HCT116 (cell line): ENCODE results near the gene TF. TPM values are rescaled to one million over a fixed set of nuclear protein-coding genes. Genes with fewer than 3 reads are reported as not detected.

Source experiments
- ATAC-seq: fragments of 200-7000 bp; cut with Tn5 transposase; 2 replicates; pipeline ENCODE4 v1.9.1; 2020; ENCODE audit warnings: mild to moderate bottlenecking, moderate library complexity
- BruUV-seq: library from RNA; stranded (reverse); fragments of 400-500 nt; replicated peaks from 2 replicates; lab custom pipeline; 2021; lab: Mats Ljungman, UMichigan
- CTCF ChIA-PET: fragments of 300-600 bp; sonication (Branson Sonifier 250); formaldehyde crosslinking; loops from one replicate; lab custom pipeline; 2021; ENCODE audit warnings: antibody characterized with exemption; lab: Charles Lee
- POLR2A ChIA-PET: fragments of 300-600, 350-600 bp; sonication (Branson Sonifier 250); formaldehyde crosslinking; loops from one replicate; lab custom pipeline; 2021; ENCODE audit warnings: antibody characterized with exemption; lab: Charles Lee
- RAD21 ChIA-PET, 2 experiments: fragments of 300-600 bp; sonication (Branson Sonifier 250); formaldehyde crosslinking; loops; one replicate each; lab custom pipeline; 2023; ENCODE audit warnings: low total read pairs in 2 of 2; ENCODE audit not compliant: uncharacterized antibody in 2 of 2, unreplicated experiment in 2 of 2, low non-redundant PET in 1 of 2; lab: Charles Lee
- DNase-seq: peaks from one replicate; pipeline ENCODE4 v3.0.0-alpha.2; 2010; ENCODE audit warnings: low read depth, low spot score
- H2AFZ ChIP-seq: fragments of 200-600 bp; shearing (Covaris generic), sonication (generic); 2 replicates; pipeline ENCODE4 v1.6.1; 2017; ENCODE audit warnings: low read depth, mixed run types, mixed read lengths, antibody characterized with exemption, low read length; ENCODE audit not compliant: poor library complexity, severe bottlenecking
- H3K27ac ChIP-seq: 2 replicates; pipeline ENCODE4 v1.5.1; 2012; ENCODE audit warnings: low read depth, low read length
- H3K27me3 ChIP-seq: fragments of 200-600 bp; sonication (generic); 2 replicates; pipeline ENCODE4 v1.6.1; 2016; ENCODE audit warnings: mixed run types, low read length, mixed read lengths; ENCODE audit not compliant: insufficient read depth
- H3K36me3 ChIP-seq, 2 experiments: fragments of 200-500 bp in 1 of 2; fragments of 200-600 bp in 1 of 2; sonication (Bioruptor generic) in 1 of 2; sonication (generic) in 1 of 2; 2 replicates each; pipeline versions ENCODE4 v1.5.1 to v1.6.1; 2014 to 2016; ENCODE audit warnings: low read length in 2 of 2, inconsistent platforms in 1 of 2, mixed read lengths in 1 of 2, mixed run types in 1 of 2; ENCODE audit not compliant: insufficient read depth in 2 of 2, control insufficient read depth in 1 of 2
- H3K4me1 ChIP-seq, 2 experiments: fragments of 200-600 bp in 1 of 2; sonication (generic) in 1 of 2; 2 replicates each; pipeline versions ENCODE4 v1.5.1 to v1.6.1; 2012 to 2017; ENCODE audit warnings: low read length in 2 of 2, inconsistent platforms in 1 of 2, mild to moderate bottlenecking in 1 of 2, mixed read lengths in 1 of 2, mixed run types in 1 of 2, moderate library complexity in 1 of 2; ENCODE audit not compliant: insufficient read depth in 2 of 2, control insufficient read depth in 1 of 2
- H3K4me2 ChIP-seq: fragments of 200-600 bp; sonication (generic); 2 replicates; pipeline ENCODE4 v1.6.1; 2017; ENCODE audit warnings: mixed run types, low read length, mixed read lengths
- H3K4me3 ChIP-seq, 2 experiments: fragments of 200-600 bp in 1 of 2; sonication (generic) in 1 of 2; replicated peaks in 1 of 2; 2 replicates each; pipeline ENCODE4 v1.5.1; 2011 to 2016; ENCODE audit warnings: low read length in 2 of 2, control low read depth in 1 of 2, low read depth in 1 of 2, mild to moderate bottlenecking in 1 of 2, mixed read lengths in 1 of 2, mixed run types in 1 of 2
- H3K79me2 ChIP-seq: fragments of 200-600 bp; sonication (generic); 2 replicates; pipeline ENCODE4 v1.6.1; 2017; ENCODE audit warnings: mild to moderate bottlenecking, mixed run types, low read length, moderate library complexity, mixed read lengths; ENCODE audit not compliant: insufficient read depth
- H3K9ac ChIP-seq: fragments of 200-600 bp; sonication (generic); 2 replicates; pipeline ENCODE4 v1.6.1; 2016; ENCODE audit warnings: low read length, mixed read lengths
- H3K9me2 ChIP-seq: fragments of 200-600 bp; sonication (generic), shearing (Covaris generic); 2 replicates; pipeline ENCODE4 v1.6.1; 2017; ENCODE audit warnings: mixed run types, mild to moderate bottlenecking, moderate library complexity; ENCODE audit not compliant: insufficient read depth
- H3K9me3 ChIP-seq, 2 experiments: fragments of 200-500 bp in 1 of 2; fragments of 200-600 bp in 1 of 2; sonication (Bioruptor generic) in 1 of 2; sonication (generic) in 1 of 2; 2 replicates each; pipeline ENCODE4 v1.6.1; 2014 to 2017; ENCODE audit warnings: low read length in 2 of 2, mixed read lengths in 2 of 2, inconsistent platforms in 1 of 2, low read depth in 1 of 2, mild to moderate bottlenecking in 1 of 2, mixed run types in 1 of 2, moderate library complexity in 1 of 2; ENCODE audit not compliant: control insufficient read depth in 1 of 2, insufficient read depth in 1 of 2
- H4K20me1 ChIP-seq: fragments of 200-600 bp; sonication (generic), shearing (Covaris generic); 2 replicates; pipeline ENCODE4 v1.6.1; 2017; ENCODE audit warnings: mixed run types, mild to moderate bottlenecking, moderate library complexity; ENCODE audit not compliant: insufficient read depth
- EGR1 ChIP-seq: IDR thresholded peaks from 2 replicates; pipeline ENCODE4 v1.6.1; 2012; ENCODE audit warnings: low read depth
- ELF1 ChIP-seq: IDR thresholded peaks from 2 replicates; pipeline ENCODE4 v1.6.1; 2012; ENCODE audit warnings: low read depth, borderline replicate concordance
- POLR2A ChIP-seq: IDR thresholded peaks from 2 replicates; pipeline ENCODE4 v1.7.0; 2011; ENCODE audit warnings: borderline replicate concordance; ENCODE audit not compliant: insufficient read depth, insufficient read length; ENCODE audit errors: extremely low read depth
- YY1 ChIP-seq: IDR thresholded peaks from 2 replicates; pipeline ENCODE4 v1.6.1; 2011; ENCODE audit warnings: low read length, low read depth, moderate library complexity, mild to moderate bottlenecking; ENCODE audit not compliant: insufficient replicate concordance; ENCODE audit errors: extremely low read depth
- intact Hi-C: fragments of 100-400 bp; cut with micrococcal nuclease; formaldehyde crosslinking; loops from 2 replicates; pipeline ENCODE4 v1.10.0; 2022
- total RNA-seq: library from RNA; stranded (reverse); gene quantifications from one replicate; pipeline ENCODE4 v1.2.1, GENCODE V29; 2021; ENCODE audit not compliant: unreplicated experiment
- TF ChIP-seq, protein P1 (sequence below): IDR thresholded peaks from 2 replicates; pipeline ENCODE4 v1.6.1; 2012
- TF ChIP-seq, protein P2 (sequence below): IDR thresholded peaks from 2 replicates; pipeline ENCODE4 v1.6.1; 2011; ENCODE audit warnings: mild to moderate bottlenecking, low read length, moderate library complexity; ENCODE audit not compliant: insufficient replicate concordance; ENCODE audit errors: extremely low read depth
- TF ChIP-seq, protein P3 (sequence below): IDR thresholded peaks from 2 replicates; pipeline ENCODE4 v1.6.1; 2012
- TF ChIP-seq, protein P4 (sequence below): IDR thresholded peaks from 2 replicates; pipeline ENCODE4 v1.6.1; 2012; ENCODE audit warnings: low read depth

Gene TF
- total RNA-seq, 1 experiment from 2014 or later, result 10.4 TPM

- Histone ChIP-seq H3K4me2 (no peak overlapping the region), H4K20me1 (no peaks in the 10 kb centered on the region), H3K9me2 (no peaks in the 10 kb centered on the region), H3K36me3 (no peaks in the 10 kb centered on the region), H3K27ac (no peak overlapping the region), H2AFZ (no peak overlapping the region), H3K4me1 (no peaks in the 10 kb centered on the region), H3K4me3 (no peak overlapping the region), H3K27me3 (no peaks in the 10 kb centered on the region), H3K9ac (no peak overlapping the region), H3K9me3 (no peaks in the 10 kb centered on the region), H3K79me2 (no peaks in the 10 kb centered on the region)
- DNase-seq (no peak), ATAC-seq (no peak)
- TF ChIP-seq YY1 (no peak), EGR1 (no peak), ELF1 (no peak), POLR2A (no peak)
- TF ChIP-seq, protein P1, sequence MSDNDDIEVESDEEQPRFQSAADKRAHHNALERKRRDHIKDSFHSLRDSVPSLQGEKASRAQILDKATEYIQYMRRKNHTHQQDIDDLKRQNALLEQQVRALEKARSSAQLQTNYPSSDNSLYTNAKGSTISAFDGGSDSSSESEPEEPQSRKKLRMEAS, result no peak
- TF ChIP-seq, protein P2, sequence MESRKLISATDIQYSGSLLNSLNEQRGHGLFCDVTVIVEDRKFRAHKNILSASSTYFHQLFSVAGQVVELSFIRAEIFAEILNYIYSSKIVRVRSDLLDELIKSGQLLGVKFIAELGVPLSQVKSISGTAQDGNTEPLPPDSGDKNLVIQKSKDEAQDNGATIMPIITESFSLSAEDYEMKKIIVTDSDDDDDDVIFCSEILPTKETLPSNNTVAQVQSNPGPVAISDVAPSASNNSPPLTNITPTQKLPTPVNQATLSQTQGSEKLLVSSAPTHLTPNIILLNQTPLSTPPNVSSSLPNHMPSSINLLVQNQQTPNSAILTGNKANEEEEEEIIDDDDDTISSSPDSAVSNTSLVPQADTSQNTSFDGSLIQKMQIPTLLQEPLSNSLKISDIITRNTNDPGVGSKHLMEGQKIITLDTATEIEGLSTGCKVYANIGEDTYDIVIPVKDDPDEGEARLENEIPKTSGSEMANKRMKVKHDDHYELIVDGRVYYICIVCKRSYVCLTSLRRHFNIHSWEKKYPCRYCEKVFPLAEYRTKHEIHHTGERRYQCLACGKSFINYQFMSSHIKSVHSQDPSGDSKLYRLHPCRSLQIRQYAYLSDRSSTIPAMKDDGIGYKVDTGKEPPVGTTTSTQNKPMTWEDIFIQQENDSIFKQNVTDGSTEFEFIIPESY, result no peak
- TF ChIP-seq, protein P3, sequence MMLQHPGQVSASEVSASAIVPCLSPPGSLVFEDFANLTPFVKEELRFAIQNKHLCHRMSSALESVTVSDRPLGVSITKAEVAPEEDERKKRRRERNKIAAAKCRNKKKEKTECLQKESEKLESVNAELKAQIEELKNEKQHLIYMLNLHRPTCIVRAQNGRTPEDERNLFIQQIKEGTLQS, result no peak
- TF ChIP-seq, protein P4, sequence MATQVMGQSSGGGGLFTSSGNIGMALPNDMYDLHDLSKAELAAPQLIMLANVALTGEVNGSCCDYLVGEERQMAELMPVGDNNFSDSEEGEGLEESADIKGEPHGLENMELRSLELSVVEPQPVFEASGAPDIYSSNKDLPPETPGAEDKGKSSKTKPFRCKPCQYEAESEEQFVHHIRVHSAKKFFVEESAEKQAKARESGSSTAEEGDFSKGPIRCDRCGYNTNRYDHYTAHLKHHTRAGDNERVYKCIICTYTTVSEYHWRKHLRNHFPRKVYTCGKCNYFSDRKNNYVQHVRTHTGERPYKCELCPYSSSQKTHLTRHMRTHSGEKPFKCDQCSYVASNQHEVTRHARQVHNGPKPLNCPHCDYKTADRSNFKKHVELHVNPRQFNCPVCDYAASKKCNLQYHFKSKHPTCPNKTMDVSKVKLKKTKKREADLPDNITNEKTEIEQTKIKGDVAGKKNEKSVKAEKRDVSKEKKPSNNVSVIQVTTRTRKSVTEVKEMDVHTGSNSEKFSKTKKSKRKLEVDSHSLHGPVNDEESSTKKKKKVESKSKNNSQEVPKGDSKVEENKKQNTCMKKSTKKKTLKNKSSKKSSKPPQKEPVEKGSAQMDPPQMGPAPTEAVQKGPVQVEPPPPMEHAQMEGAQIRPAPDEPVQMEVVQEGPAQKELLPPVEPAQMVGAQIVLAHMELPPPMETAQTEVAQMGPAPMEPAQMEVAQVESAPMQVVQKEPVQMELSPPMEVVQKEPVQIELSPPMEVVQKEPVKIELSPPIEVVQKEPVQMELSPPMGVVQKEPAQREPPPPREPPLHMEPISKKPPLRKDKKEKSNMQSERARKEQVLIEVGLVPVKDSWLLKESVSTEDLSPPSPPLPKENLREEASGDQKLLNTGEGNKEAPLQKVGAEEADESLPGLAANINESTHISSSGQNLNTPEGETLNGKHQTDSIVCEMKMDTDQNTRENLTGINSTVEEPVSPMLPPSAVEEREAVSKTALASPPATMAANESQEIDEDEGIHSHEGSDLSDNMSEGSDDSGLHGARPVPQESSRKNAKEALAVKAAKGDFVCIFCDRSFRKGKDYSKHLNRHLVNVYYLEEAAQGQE, result no peak
- POLR2A ChIA-PET, result no interaction called here
- CTCF ChIA-PET, result no interaction called here
- intact Hi-C loops, result no loop called here
- no TSS peak for BruUV-seq
- RAD21 ChIA-PET, result no interaction called here
Observed at GRCh38 chr3:133753779-133754164, 7.6 kb downstream of the TF start.
